Measurements from ENCODE around the gene M6PR. TPM values are rescaled to one million over a fixed set of nuclear protein-coding genes. Genes with fewer than 3 reads are reported as not detected.

M6PR gene
- total RNA-seq (2014; rRNA removed; shearing (Covaris generic)): 130 and 134 TPM in 2 replicates

DNA sequence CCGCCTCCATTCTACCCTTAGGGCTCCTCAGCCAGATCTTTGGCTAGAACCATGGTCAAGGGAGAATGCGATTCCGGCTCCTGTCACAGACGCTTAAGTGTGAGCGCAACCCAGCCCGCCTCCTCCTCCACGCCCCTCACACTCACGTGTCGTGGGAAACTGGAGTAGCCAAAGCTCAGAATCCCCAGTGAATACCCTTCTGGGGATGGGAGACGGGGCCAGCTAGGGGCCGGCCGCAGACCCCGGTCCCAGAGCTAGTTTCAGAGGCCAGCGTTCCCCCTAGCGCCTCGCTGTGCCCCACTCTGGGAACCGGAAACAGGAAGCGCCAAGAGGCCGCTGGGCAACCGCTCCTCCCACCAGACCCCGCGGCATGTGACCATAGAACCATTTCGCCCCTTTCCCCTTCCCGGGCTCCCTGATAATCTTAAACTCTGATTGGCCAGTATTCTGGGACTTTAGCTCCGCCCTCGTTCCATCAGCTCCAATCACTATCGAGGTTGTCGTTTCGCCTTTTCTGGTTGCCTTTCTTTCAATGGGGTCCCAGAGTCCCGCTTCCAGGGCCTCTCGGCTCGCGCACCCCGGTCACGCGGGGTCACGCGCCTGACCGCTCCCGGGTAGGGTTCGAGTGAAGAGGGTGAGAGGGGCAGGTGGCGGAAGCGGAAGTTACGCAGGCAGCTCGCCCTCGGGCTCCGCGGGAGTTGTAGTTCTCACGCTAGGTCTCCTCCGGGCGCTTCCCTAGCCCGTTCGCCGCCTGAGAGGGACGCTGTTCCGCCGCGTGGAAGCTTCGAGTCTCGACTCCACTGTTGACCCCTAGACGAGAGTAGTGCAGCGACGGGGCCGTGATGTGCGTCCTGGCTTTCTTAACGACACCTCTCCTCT is at the start of gene M6PR:
TSS of gene M6PR (minus strand) at position 304 of the 879 bp plus-strand sequence. CDS start 3,241 bp downstream, outside the sequence.
- Histone ChIP-seq H3K9me3 (replicated peaks) (no peaks in the 10 kb centered on the region), H3K4me1 (peaks cover 6% of the 10 kb centered on the region), H3K4me3 (peak within 1 kb of the TSS; percentile 81), H3K36me3 (peaks cover 14% of the 10 kb centered on the region), H3K27ac (peak within 1 kb of the TSS; percentile 79), H3K27me3 (no peaks in the 10 kb centered on the region)
- peak; percentile 96 to 98 for DNase-seq

DNA sequence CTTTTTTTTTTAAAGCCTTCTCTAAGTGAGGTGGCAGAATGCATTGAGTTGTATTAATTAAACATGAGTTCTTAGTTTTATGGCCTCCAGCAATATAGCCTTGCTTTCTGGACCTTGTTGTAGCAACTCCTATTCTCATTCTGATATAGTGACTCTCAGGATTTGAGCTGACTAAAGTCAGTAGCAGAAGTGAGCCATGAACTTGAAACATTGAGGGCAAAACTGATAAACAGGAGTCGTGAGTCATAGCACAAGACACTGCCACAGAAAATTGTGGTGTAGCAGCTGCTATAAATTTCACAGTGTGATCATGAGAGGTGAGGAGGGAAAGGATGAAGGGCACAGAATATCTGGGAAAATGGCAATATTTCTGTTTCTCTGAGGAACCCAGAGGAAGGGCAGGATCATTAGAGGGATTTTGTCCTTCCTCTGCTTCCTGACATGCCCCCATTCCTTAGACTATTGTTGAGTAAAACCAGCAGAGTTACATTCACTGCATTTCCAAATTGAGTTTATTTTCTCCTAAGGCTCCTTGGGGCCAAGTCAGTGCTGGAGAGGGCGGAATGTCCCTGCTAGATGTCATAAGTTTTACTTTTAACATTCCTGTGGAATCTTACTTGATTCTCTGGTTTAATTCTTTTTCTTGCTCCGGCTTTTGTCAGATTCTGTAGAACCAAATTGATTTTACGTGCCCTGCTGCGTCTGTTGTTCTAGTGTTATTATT is 47.4 kb upstream of the M6PR start:
- DNase-seq: peak; percentile 76 to 93

DNA sequence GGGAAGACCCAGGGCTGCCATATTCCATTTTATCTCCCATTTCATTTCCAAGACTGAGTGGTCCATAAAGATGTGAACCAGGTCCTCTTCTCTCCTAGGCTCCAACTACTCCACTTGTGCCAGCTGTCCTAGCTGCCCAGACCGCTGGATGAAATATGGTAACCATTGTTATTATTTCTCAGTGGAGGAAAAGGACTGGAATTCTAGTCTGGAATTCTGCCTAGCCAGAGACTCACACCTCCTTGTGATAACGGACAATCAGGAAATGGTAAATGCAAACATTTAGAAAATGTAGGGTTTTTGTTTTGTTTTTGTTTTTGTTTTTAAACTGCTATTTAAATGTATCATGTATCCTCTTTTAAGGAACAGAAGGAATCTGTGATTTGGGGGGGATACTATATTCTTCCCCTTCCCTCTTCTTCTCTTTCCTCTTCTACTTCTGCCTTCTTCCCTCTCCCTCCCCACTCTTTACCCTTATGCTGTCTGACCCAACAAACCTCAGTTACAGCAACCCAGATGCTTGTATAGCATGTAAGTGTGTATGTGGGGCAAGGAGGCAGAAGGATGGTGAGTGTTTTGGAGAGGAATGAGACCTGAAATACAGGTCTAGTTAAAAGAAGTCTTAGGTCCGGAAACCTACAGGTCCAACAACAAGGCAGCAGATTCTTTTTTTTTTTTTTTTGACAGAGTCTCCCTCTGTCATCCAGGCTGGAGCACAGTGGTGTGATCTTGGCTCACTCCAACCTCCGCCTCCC is 45.8 kb upstream of the M6PR start:
- no peaks in the 10 kb centered on the region for H3K9me3 ChIP-seq (replicated peaks)
- DNase-seq: no peak
- H3K4me3 ChIP-seq: no peak overlapping the region
- H3K27ac ChIP-seq: peak overlapping the region; percentile 99
- H3K27me3 ChIP-seq: no peaks in the 10 kb centered on the region
- H3K4me1 ChIP-seq: peaks cover 49% of the 10 kb centered on the region
- H3K36me3 ChIP-seq: no peaks in the 10 kb centered on the region

More for the DNA sequence above, 47.4 kb upstream of the M6PR start:
- Histone ChIP-seq H3K27ac (peak overlapping the region; percentile 99), H3K4me1 (peaks cover 52% of the 10 kb centered on the region), H3K36me3 (no peaks in the 10 kb centered on the region), H3K9me3 (replicated peaks) (no peaks in the 10 kb centered on the region), H3K27me3 (no peaks in the 10 kb centered on the region), H3K4me3 (peak overlapping the region; percentile 4; the same call in 1 of the 2 replicates)

DNA sequence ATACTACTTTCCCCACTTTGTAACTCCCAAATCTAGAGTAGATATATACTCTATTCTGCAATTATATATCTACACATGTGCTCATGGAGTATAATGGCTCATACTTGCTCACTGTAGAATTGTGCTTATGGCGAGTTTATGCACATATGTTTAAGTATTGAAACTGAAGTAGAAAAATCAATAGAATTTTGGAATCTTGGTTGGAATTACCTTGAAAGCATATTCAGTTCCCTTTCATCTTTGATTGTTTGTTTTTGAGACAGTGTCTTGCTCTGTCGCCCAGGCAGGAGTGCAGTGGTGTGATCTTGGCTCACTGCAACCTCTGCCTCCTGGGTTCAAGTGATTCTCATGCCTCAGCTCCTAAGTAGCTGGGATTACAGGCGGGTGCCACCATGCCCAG is 44.4 kb upstream of the M6PR start:
- H3K4me3 ChIP-seq: no peak overlapping the region
- no peak for DNase-seq
- peaks cover 43% of the 10 kb centered on the region for H3K4me1 ChIP-seq
- peak overlapping the region; percentile 8; the same call in 1 of the 2 replicates for H3K27ac ChIP-seq
- no peaks in the 10 kb centered on the region for H3K9me3 ChIP-seq (replicated peaks)
- no peaks in the 10 kb centered on the region for H3K27me3 ChIP-seq
- no peaks in the 10 kb centered on the region for H3K36me3 ChIP-seq

DNA sequence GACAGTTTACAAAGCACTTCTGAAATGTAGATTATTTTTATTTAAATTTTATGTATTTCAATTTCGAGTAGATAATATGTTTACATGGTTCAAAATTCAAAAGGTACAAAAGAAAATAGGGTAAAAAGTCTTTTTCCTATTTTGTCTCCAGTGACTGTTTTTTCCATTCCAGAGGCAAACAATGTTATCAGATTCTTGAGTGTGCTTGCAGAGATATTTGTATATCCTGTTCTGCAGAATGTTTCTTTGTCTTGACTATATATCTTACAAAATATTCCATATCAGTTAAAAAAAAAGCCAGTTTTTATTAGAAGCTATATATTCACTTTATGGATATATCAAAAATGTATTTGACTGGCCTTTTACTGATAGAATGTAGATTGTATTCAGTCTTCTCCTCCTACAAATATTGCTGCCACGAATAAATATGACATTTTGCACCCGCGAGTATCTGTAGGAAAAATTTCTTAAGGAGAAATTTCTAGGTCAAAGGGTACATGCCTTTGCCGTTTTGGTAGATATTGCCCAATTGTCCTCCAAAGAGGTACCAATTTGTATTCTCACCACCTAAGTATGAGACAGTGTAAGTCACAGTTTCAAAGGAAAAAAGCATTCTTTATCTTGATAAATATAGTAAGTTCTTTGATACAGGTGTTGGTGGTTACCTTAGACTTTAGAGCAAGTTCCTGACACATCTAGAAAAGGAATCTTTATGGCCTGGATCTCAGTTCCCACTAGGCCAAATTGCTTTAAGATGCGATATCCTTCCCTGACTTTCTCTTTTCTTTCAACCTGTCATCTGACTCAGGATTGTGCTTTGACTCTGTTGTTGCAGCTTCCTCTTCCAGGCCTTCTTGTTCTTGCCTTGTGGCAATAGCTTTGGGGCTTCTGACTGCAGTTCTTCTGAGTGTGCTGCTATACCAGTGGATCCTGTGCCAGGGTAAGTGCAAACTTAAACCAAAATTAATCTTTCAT is 42.2 kb upstream of the M6PR start:
- H3K36me3 ChIP-seq: no peaks in the 10 kb centered on the region
- H3K9me3 ChIP-seq (replicated peaks): no peaks in the 10 kb centered on the region
- H3K4me1 ChIP-seq: peaks cover 30% of the 10 kb centered on the region
- no peak for DNase-seq
- H3K27ac ChIP-seq: no peak overlapping the region
- H3K4me3 ChIP-seq: no peak overlapping the region
- no peaks in the 10 kb centered on the region for H3K27me3 ChIP-seq

DNA sequence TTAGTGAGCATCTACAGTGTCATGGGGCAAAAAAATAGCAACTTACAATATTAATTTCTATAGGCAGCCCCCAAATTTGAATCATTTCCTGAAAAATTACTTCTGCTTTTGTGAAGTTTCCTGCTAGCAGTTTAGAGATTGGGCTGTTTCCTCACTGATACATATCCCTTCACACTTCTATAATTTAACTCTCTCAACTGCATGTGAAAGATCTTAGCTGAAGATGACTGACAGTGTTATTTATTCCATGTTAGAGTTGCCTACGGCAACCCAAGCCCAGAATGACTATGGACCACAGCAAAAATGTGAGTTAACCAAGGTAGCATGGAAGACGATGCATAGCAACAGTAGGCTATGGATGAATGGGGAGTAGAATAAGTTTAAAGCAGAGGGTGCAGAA is 40.0 kb upstream of the M6PR start, which contains the start of gene KLRG1:
TSS of gene KLRG1 (plus strand) at position 134 of the 400 bp plus-strand sequence. CDS start at position 224, 90 bp downstream.
- Histone ChIP-seq H3K36me3 (no peaks in the 10 kb centered on the region), H3K4me1 (peaks cover 9% of the 10 kb centered on the region), H3K27me3 (no peaks in the 10 kb centered on the region), H3K9me3 (replicated peaks) (no peaks in the 10 kb centered on the region), H3K27ac (no peak within 1 kb of the TSS), H3K4me3 (no peak within 1 kb of the TSS)
- no peak for DNase-seq

DNA sequence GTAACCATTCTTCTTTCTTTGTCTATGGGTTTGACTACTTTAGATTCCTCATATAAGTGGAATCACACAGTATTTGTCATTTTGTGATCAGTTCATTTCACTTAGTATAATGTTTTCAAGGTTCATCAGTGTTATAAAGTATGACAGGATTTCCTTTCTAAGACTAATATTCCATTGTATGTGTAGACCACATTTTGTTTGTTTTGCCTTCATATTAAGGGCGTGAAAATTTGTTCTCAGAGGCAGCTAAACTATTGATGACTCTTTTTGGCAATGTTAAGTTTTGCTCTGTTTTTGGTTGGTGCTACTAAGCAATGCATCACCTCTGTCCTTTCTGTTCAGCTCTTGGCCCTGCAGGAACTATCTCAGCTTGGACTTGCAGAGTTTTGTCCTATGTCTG is 38.2 kb upstream of the M6PR start:
- Histone ChIP-seq H3K4me3 (no peak overlapping the region), H3K4me1 (no peaks in the 10 kb centered on the region), H3K9me3 (replicated peaks) (no peaks in the 10 kb centered on the region), H3K27me3 (no peaks in the 10 kb centered on the region), H3K36me3 (no peaks in the 10 kb centered on the region), H3K27ac (no peak overlapping the region)
- no peak for DNase-seq

DNA sequence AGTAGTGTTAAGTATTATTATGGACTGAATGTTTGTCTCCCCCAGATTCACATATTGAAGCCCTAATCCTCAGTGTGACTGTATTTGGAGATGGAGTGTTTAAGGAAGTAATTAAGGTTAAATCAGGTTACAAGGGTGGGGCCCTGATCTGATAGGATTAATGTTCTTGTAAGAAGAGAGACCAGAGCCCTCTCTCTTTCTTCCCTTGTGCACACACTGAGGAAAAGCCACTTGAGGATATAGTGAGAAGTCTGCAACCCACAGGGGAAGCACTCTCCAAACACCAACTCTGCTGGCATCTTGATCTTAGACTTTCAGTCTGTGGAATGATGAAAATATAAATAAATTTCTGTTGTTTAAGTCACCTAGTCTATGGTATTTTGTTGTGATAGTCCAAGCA is 37.7 kb upstream of the M6PR start:
- Histone ChIP-seq H3K27ac (no peak overlapping the region), H3K27me3 (no peaks in the 10 kb centered on the region), H3K4me3 (no peak overlapping the region), H3K9me3 (replicated peaks) (no peaks in the 10 kb centered on the region), H3K4me1 (no peaks in the 10 kb centered on the region), H3K36me3 (no peaks in the 10 kb centered on the region)
- no peak for DNase-seq

DNA sequence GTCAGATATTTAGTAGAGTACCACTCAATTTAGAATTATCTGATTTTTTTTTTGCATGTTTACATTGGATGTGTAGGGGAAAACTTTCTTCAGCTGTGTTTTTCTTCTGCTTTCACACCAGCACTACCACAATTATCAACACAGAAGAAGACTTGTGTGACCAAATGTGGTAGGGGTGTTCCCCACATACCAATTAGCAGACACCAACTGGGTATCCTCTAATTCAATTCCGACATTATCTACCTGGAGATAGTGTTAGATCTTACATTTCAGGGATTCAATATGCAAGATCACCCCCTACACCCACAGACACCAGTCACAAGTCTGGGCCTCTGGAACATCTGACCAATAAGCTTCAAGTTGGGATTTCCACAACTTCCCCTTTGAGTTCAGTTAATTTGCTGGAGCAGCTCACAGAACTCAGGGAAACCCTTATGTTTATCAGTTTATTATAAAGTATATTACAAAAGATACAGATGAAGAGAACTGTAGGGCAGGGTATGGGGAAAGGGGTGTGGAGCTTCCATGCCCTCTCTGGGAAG is 35.8 kb upstream of the M6PR start:
- Histone ChIP-seq H3K36me3 (no peaks in the 10 kb centered on the region), H3K9me3 (replicated peaks) (no peaks in the 10 kb centered on the region), H3K4me1 (no peaks in the 10 kb centered on the region), H3K27ac (no peak overlapping the region), H3K4me3 (no peak overlapping the region), H3K27me3 (no peaks in the 10 kb centered on the region)
- no peak for DNase-seq

DNA sequence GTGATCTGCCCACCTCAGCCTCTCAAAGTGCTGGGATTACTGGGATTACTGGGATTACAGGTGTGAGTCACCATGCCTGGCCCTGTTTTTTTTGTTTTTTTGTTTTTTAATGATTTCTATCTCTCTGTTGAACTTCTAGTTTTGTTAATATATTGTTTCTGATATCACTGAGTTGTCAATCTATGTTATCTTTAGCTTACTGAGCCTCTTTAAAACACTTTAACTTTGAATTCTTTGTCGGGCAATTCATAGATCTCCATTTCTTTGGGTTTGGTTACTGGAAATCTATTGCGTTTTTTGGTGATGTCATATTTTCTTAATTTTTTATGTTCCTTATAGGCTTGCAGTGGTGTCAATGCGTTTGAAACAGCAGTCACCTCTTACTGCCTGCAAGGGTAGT is 30.7 kb upstream of the M6PR start:
- Histone ChIP-seq H3K9me3 (replicated peaks) (no peaks in the 10 kb centered on the region), H3K36me3 (no peaks in the 10 kb centered on the region), H3K27me3 (no peaks in the 10 kb centered on the region), H3K4me3 (no peak overlapping the region), H3K4me1 (no peaks in the 10 kb centered on the region), H3K27ac (no peak overlapping the region)
- DNase-seq: no peak

DNA sequence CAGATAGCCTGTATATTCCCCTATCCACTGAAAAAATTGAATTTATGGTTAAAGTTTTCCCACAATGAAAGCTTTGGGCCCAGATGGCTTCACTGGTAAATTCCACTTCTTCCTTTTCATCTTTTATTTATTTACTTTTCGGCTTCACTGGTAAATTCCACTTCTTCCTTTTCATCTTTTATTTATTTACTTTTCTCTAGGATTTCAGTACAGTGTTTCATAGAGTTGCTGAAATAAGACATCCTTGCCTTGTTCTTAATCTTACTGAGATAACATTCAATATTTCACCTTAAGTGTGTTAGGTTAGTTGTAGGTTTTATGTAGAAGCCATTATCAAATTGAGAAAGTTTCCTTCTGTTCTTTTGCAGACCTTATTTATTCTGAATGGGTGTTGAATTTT is 21.0 kb upstream of the M6PR start:
- Histone ChIP-seq H3K9me3 (replicated peaks) (0 out of 2 replicates have a peak, but pooled peaks cover 8% of the 10 kb centered on the region), H3K27ac (no peak overlapping the region), H3K4me1 (peaks cover 5% of the 10 kb centered on the region; the same call in 1 of the 2 replicates), H3K36me3 (no peaks in the 10 kb centered on the region), H3K4me3 (no peak overlapping the region), H3K27me3 (no peaks in the 10 kb centered on the region)
- DNase-seq: no peak

DNA sequence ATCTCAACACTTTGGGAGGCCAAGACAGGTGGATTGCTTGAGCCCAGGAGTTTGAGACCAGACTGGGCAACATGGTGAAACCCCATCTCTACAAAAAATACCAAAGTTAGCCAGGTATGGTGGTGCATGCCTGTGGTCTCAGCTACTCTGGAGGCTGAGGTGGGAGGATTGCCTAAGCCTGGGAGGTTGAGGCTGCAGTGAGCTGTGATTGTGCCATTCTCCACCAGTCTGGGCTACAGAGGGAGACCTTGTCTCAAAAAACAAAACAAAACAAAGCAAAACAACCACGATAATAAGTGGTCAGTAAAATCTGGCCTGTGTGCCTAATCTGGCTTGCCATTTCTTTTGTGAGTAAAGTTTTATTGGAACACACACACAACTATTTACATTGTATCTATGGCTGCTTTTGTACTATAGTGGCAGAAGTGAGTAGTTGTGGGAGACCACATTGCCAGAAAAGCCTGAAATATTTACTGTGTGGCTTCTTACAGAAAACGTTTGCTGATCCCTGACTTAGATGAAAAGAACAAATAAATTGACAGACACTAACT is 20.5 kb upstream of the M6PR start:
- no peaks in the 10 kb centered on the region for H3K36me3 ChIP-seq
- no peak for DNase-seq
- H3K9me3 ChIP-seq (replicated peaks): 0 out of 2 replicates have a peak, but pooled peaks cover 8% of the 10 kb centered on the region
- H3K4me1 ChIP-seq: peaks cover 5% of the 10 kb centered on the region; the same call in 1 of the 2 replicates
- no peak overlapping the region for H3K4me3 ChIP-seq
- H3K27ac ChIP-seq: no peak overlapping the region
- no peaks in the 10 kb centered on the region for H3K27me3 ChIP-seq

DNA sequence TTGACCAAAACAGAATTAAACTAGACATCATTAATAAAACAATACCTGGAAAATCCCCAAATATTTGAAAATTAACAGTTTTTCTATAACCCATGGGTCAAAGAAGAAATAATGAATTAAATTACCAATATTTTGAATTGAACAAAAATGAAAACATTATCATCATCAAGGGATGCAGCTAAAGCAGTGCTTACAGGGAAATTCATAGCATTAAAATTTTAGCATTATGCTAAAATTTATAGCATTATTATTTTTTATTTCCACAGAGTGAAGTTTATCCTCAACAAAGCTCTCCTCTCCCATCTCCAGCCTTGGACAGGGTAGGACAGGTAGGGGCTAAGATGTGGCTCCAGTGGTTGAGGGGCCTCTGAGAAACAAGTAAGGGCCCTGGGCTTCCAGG is 19.3 kb upstream of the M6PR start:
- H3K4me1 ChIP-seq: peaks cover 5% of the 10 kb centered on the region; the same call in 1 of the 2 replicates
- H3K36me3 ChIP-seq: no peaks in the 10 kb centered on the region
- no peaks in the 10 kb centered on the region for H3K27me3 ChIP-seq
- no peak overlapping the region for H3K4me3 ChIP-seq
- H3K9me3 ChIP-seq (replicated peaks): 0 out of 2 replicates have a peak, but pooled peaks cover 8% of the 10 kb centered on the region
- no peak for DNase-seq
- no peak overlapping the region for H3K27ac ChIP-seq

Measured in SJCRH30 (cell line).